HUES48 (cell line): ENCODE measurements around the gene ASXL1.
"Not testable (repeated sequence)": the region's sequence is repeated elsewhere in the genome, so short reads cannot be mapped to it uniquely, and the experiment has no call there.

Source experiments
- H3K27ac ChIP-seq: one replicate; pipeline ENCODE4 v1.7.0; 2013; ENCODE audit warnings: low read depth, low read length, inconsistent platforms
- H3K27me3 ChIP-seq: 2 replicates; pipeline ENCODE4 v1.6.1; 2013; ENCODE audit warnings: mild to moderate bottlenecking, low read length; ENCODE audit not compliant: control insufficient read depth, insufficient read depth
- H3K36me3 ChIP-seq: 2 replicates; pipeline ENCODE4 v1.6.1; 2013; ENCODE audit warnings: low read length; ENCODE audit not compliant: control insufficient read depth, insufficient read depth
- H3K4me1 ChIP-seq: 2 replicates; pipeline ENCODE4 v1.6.1; 2013; ENCODE audit warnings: mild to moderate bottlenecking, low read length; ENCODE audit not compliant: control insufficient read depth, insufficient read depth
- H3K4me3 ChIP-seq: 2 replicates; pipeline ENCODE4 v1.5.1; 2013; ENCODE audit warnings: mild to moderate bottlenecking, low read depth, low read length
- H3K9ac ChIP-seq: 2 replicates; pipeline ENCODE4 v1.6.1; 2013; ENCODE audit warnings: mild to moderate bottlenecking, low read depth, low read length, moderate library complexity
- H3K9me3 ChIP-seq: 2 replicates; pipeline ENCODE4 v1.6.1; 2013; ENCODE audit warnings: low read length; ENCODE audit not compliant: control insufficient read depth, insufficient read depth

Gene ASXL1

GRCh38 chr20:32357869-32358631, at the start of gene ASXL1:
Gene ASXL1 (plus strand): TSS chr20:32358331. CDS start chr20:32358776, 445 bp downstream.
- H3K9me3 ChIP-seq: no peaks in the 10 kb centered on the region
- H3K4me3 ChIP-seq: peak within 1 kb of the TSS; percentile 91
- peak within 1 kb of the TSS; percentile 79 for H3K9ac ChIP-seq
- H3K4me1 ChIP-seq: peaks cover 9% of the 10 kb centered on the region; the same call in 1 of the 2 replicates
- H3K27me3 ChIP-seq: peaks cover 31% of the 10 kb centered on the region
- H3K27ac ChIP-seq: peak within 1 kb of the TSS; percentile 96
- no peaks in the 10 kb centered on the region for H3K36me3 ChIP-seq

GRCh38 chr20:32312718-32313424, 45.3 kb upstream of the ASXL1 start:
- Histone ChIP-seq H3K9me3 (no peaks in the 10 kb centered on the region), H3K9ac (no peak overlapping the region), H3K27ac (no peak overlapping the region), H3K4me1 (no peaks in the 10 kb centered on the region), H3K27me3 (no peaks in the 10 kb centered on the region), H3K36me3 (peaks cover 30% of the 10 kb centered on the region), H3K4me3 (no peak overlapping the region)

DNA sequence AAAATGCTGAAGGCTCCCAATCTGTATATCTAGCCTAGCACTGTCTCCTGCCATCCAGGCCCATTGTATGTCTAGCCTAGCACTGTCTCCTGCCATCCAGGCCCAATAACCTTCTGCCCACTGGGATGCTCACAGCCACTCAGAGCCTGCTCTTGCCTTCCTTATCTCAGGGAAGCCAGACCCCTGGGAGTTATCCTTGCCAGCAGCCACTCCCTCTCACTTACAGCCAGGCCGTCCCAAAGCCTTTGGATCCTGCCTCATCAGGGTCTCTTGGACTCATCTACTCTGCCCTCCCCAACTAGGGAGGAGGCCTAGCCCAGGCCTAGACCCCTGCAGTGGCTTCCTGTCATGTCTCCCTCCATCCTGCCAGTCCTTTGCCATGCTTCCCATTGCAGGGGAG, 43.4 kb upstream of the ASXL1 start:
- peaks cover 32% of the 10 kb centered on the region for H3K36me3 ChIP-seq
- no peak overlapping the region for H3K27ac ChIP-seq
- no peaks in the 10 kb centered on the region for H3K27me3 ChIP-seq
- no peak overlapping the region for H3K9ac ChIP-seq
- H3K9me3 ChIP-seq: no peaks in the 10 kb centered on the region
- H3K4me3 ChIP-seq: no peak overlapping the region
- H3K4me1 ChIP-seq: no peaks in the 10 kb centered on the region

GRCh38 chr20:32315399-32315798, 42.7 kb upstream of the ASXL1 start:
- Histone ChIP-seq H3K27me3 (no peaks in the 10 kb centered on the region), H3K36me3 (peaks cover 26% of the 10 kb centered on the region), H3K9ac (no peak overlapping the region), H3K27ac (no peak overlapping the region), H3K9me3 (no peaks in the 10 kb centered on the region), H3K4me3 (no peak overlapping the region), H3K4me1 (no peaks in the 10 kb centered on the region)

DNA sequence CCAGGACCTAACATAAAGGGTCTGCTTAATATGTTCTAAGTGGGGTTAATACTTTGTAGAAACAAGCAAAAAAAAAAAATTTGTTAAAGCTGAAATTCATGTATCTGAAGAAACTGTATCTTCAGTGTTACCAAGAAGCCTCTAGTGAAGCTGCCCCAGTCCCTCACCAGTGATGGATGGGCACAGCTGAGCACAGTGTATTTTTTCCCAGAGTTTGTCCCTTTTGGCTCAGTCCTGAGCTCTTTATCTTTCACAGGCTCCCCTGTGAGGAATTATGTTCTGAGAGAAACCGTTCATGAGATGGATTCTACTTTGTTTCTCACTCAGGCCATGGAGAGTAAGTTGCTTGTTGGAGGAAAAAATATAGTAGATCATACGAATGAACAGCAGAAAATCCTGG, 42.2 kb upstream of the ASXL1 start:
- Histone ChIP-seq H3K9ac (no peak overlapping the region), H3K4me1 (no peaks in the 10 kb centered on the region), H3K4me3 (no peak overlapping the region), H3K27ac (no peak overlapping the region), H3K36me3 (peaks cover 23% of the 10 kb centered on the region), H3K27me3 (no peaks in the 10 kb centered on the region), H3K9me3 (no peaks in the 10 kb centered on the region)

DNA sequence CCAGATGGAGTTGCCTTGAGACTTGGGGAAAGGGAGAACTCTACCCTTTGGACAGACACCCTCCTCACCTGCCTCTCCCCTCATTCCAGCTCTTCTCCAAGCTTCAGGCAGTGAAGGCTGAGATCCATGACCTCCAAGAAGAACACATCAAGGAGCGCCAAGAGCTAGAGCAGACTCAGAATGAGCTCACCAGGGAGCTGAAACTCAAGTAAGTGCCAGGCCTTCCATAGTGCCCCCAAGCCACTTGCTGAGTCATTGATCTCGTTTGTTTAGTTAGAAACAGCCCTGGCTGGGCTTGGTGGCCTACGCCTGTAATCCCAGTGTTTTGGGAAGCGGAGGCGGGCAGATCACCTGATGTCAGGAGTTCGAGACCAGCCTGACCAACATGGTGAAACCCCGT, 41.5 kb upstream of the ASXL1 start:
- Histone ChIP-seq H3K9me3 (no peaks in the 10 kb centered on the region), H3K4me3 (no peak overlapping the region), H3K36me3 (peaks cover 23% of the 10 kb centered on the region), H3K4me1 (no peaks in the 10 kb centered on the region), H3K27me3 (no peaks in the 10 kb centered on the region), H3K27ac (no peak overlapping the region), H3K9ac (no peak overlapping the region)

- H3K9ac ChIP-seq: no peak overlapping the region
- no peak overlapping the region for H3K27ac ChIP-seq
- H3K4me1 ChIP-seq: no peaks in the 10 kb centered on the region
- no peaks in the 10 kb centered on the region for H3K27me3 ChIP-seq
- peaks cover 23% of the 10 kb centered on the region for H3K36me3 ChIP-seq
- H3K4me3 ChIP-seq: no peak overlapping the region
- no peaks in the 10 kb centered on the region for H3K9me3 ChIP-seq
Measured at GRCh38 chr20:32319100-32319499, 39.0 kb upstream of the ASXL1 start.

DNA sequence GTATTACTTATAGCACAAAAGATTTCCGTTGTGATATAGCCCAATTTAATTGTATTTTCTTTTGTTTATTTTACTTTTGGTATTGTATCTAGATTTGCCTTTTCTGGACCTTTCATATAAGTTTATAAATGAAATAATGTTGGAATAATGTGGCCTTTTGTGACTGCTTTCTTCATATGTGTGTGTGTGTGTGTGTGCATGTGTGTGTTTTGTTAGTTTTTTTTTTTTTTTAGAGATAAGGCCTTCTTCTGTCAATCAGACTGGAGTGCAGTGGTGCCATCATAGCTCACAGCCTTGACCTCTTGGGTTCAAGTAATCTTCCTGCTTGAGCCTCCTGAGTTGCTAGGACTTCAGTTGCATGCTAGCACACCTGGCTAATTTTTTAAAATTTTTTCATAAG, 37.8 kb upstream of the ASXL1 start:
- Histone ChIP-seq H3K36me3 (peaks cover 23% of the 10 kb centered on the region), H3K4me1 (no peaks in the 10 kb centered on the region), H3K9me3 (no peaks in the 10 kb centered on the region), H3K4me3 (no peak overlapping the region), H3K27ac (no peak overlapping the region), H3K27me3 (no peaks in the 10 kb centered on the region), H3K9ac (no peak overlapping the region)

DNA sequence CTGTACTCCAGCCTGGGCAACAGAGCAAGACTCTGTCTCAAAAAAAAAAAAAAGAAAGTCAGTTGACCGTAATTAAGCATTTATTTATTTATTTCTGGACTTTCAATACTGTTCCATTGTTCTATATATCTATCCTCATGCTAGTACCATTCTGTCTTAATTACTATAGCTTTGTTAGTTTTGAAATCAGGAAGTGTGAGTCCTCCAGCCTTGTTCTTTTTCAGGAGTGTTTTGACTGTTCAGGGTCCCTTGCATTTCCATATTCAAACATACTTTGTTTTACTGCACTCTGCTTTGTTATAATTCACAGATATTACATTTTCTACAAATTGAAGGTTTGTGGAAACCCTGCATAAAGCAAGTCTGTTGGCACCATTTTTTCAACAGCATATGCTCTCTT, 36.7 kb upstream of the ASXL1 start:
- Histone ChIP-seq H3K36me3 (peaks cover 21% of the 10 kb centered on the region), H3K27ac (no peak overlapping the region)

GRCh38 chr20:32322260-32322659, 35.9 kb upstream of the ASXL1 start:
- H3K36me3 ChIP-seq: peaks cover 21% of the 10 kb centered on the region
- H3K4me3 ChIP-seq, H3K27ac ChIP-seq, H3K9me3 ChIP-seq, H3K9ac ChIP-seq, H3K4me1 ChIP-seq, H3K27me3 ChIP-seq: not testable (repeated sequence)

More for the DNA sequence above, 36.7 kb upstream of the ASXL1 start:
- no peak overlapping the region for H3K4me3 ChIP-seq
- no peaks in the 10 kb centered on the region for H3K27me3 ChIP-seq
- no peak overlapping the region for H3K9ac ChIP-seq
- no peaks in the 10 kb centered on the region for H3K4me1 ChIP-seq
- no peaks in the 10 kb centered on the region for H3K9me3 ChIP-seq

DNA sequence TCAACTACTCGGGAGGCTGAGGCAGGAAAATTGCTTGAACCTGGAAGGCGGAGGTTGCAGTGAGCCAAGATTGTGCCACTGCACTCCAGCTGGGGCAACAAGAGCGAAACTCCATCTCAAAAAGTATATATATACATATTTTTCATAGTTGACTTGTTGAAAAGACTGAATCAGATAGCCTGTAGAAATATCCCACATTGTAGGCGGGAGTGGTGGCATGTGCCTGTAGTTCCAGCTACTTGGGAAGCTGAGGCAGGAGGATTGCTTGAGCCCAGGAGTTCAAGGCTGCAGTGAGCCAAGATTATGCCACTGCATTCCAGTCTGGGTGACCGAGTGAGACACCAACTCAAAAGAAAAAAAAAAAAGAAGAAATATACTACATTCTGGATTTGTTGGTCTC, 34.4 kb upstream of the ASXL1 start:
- H3K27ac ChIP-seq, H3K27me3 ChIP-seq, H3K9me3 ChIP-seq, H3K4me1 ChIP-seq, H3K9ac ChIP-seq, H3K4me3 ChIP-seq: not testable (repeated sequence)
- peaks cover 17% of the 10 kb centered on the region for H3K36me3 ChIP-seq
